GM12878 (cell line): ENCODE data around the gene KMT2E. TPM values are rescaled to one million over a fixed set of nuclear protein-coding genes. Genes with fewer than 3 reads are reported as not detected.

ENCODE experiments used
- CBX3 ChIP-seq: fragments of 200-600 bp; sonication (generic); IDR thresholded peaks from 2 replicates; pipeline ENCODE4 v1.6.1; 2016; ENCODE audit warnings: low read depth, borderline replicate concordance
- CREM ChIP-seq: IDR thresholded peaks from 2 replicates; pipeline ENCODE4 v1.6.1; 2014; ENCODE audit warnings: antibody characterized with exemption, low read depth
- EED ChIP-seq: sonication (generic); IDR thresholded peaks from 2 replicates; pipeline ENCODE4 v1.6.1; 2016; ENCODE audit warnings: antibody characterized with exemption, low read depth
- NFYA ChIP-seq: IDR thresholded peaks from 2 replicates; pipeline ENCODE4 v1.6.1; 2011; ENCODE audit warnings: low read depth, mild to moderate bottlenecking, low read length, improper control_type of control experiment, borderline replicate concordance
- NR2C2 ChIP-seq: IDR thresholded peaks from 2 replicates; pipeline ENCODE4 v1.6.1; 2011; ENCODE audit warnings: borderline replicate concordance, low read depth; ENCODE audit not compliant: control insufficient read depth, insufficient read length
- NR2F1 ChIP-seq: fragments of 450-650 bp; conservative IDR thresholded peaks from 2 replicates; pipeline ENCODE4 v1.6.1; 2017; ENCODE audit warnings: mild to moderate bottlenecking
- POLR2A ChIP-seq: IDR thresholded peaks from 2 replicates; pipeline ENCODE4 v1.6.1; 2011; ENCODE audit warnings: low read depth, mild to moderate bottlenecking, low read length
- RBBP5 ChIP-seq: fragments of 200-600 bp; sonication (generic); conservative IDR thresholded peaks from 2 replicates; pipeline ENCODE4 v1.6.1; 2016
- SIN3A ChIP-seq: IDR thresholded peaks from 2 replicates; pipeline ENCODE4 v1.6.1; 2012; ENCODE audit warnings: low read depth, low read length, improper control_type of control experiment
- SREBF2 ChIP-seq: IDR thresholded peaks from 2 replicates; pipeline ENCODE4 v1.6.1; 2012; ENCODE audit warnings: mild to moderate bottlenecking, low read length
- polyA plus RNA-seq, 11 experiments: library from polyadenylated mRNA; depleted of rRNA in 4 of 11; unstranded in 6 of 11; stranded (reverse) in 5 of 11; fragments of >200 nt; fragmentation: Nextera tagmentation in 4 of 11; fragmentation: Illumina TruSeq in 1 of 11; extraction: Ambion mirVana in 4 of 11; extraction: Trizol in 1 of 11; gene quantifications; 1 replicate in 1 of 11; 2 replicates in 10 of 11; pipeline versions ENCODE4 v1.2.1 to v1.2.3, GENCODE V29; 2011 to 2016; ENCODE audit warnings: inconsistent platforms in 2 of 11, missing spikeins in 2 of 11, low read depth in 1 of 11
- total RNA-seq, 4 experiments: library from RNA; depleted of rRNA in 3 of 4; stranded (reverse); fragments of >200 nt in 3 of 4; fragmentation: Illumina TruSeq in 1 of 4; extraction: Trizol in 1 of 4; gene quantifications; 2 replicates each; pipeline versions ENCODE4 v1.2.1 to v1.2.3, GENCODE V29; 2013 to 2021
- TF ChIP-seq, protein P1 (sequence below): IDR thresholded peaks from 2 replicates; pipeline ENCODE4 v1.6.1; 2011; ENCODE audit warnings: borderline replicate concordance, low read depth, mild to moderate bottlenecking, moderate library complexity, mixed read lengths, low read length; ENCODE audit not compliant: insufficient read depth; ENCODE audit errors: extremely low read length
- TF ChIP-seq, protein P2 (sequence below): fragments of 450-650 bp; IDR thresholded peaks from 2 replicates; pipeline ENCODE4 v1.6.1; 2017; ENCODE audit warnings: mild to moderate bottlenecking, moderate library complexity
- TF ChIP-seq, protein P3 (sequence below): IDR thresholded peaks from 2 replicates; pipeline ENCODE4 v1.6.1; 2012; ENCODE audit warnings: low read depth, low read length, improper control_type of control experiment

Gene KMT2E
- total and polyA plus RNA-seq, 10 of the 15 experiments (the other 5 are each of a cell fraction or from before 2014, with no cell fraction given), result 13.2 to 68.1 (median 34.1) TPM

DNA sequence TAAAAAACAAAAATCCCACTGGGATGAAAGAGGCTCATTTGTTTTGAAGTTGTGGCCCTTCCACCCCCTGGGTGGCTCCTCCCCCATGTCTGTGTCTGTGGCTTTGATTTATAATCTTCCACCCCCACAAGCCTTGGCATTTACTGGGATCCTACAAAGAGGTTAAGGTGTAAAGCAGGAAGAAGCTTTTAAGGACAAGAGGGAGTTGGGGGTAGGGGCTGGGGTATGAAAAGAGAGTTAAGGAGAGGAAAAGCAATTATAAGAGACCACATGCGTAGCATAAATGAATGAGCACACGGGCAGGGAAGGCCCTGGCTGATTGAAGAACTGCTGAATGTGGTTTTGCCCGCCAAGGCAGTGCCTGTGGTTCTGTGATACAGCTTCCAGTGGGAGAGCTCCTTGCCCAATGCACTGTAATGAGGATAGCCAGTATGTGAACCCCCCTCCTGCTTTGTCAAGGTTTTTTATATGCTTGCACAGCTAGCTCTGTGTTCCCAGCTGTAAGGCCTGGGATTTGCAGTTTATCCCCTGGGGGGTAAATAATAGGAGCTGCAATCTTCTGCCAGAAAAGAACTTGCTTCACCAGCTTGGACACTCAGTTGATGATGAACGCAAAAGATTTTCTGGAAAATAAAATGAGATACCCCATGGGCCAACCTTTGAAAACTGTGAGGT is 34.7 kb upstream of the KMT2E start (continued):
- TF ChIP-seq, protein P1, sequence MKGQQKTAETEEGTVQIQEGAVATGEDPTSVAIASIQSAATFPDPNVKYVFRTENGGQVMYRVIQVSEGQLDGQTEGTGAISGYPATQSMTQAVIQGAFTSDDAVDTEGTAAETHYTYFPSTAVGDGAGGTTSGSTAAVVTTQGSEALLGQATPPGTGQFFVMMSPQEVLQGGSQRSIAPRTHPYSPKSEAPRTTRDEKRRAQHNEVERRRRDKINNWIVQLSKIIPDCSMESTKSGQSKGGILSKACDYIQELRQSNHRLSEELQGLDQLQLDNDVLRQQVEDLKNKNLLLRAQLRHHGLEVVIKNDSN, result no peak
- TF ChIP-seq SIN3A (no peak), NFYA (no peak), NR2C2 (no peak), EED (no peak), RBBP5 (no peak), POLR2A (no peak), SREBF2 (no peak), CBX3 (no peak), NR2F1 (no peak), CREM (no peak)
- TF ChIP-seq, protein P2, sequence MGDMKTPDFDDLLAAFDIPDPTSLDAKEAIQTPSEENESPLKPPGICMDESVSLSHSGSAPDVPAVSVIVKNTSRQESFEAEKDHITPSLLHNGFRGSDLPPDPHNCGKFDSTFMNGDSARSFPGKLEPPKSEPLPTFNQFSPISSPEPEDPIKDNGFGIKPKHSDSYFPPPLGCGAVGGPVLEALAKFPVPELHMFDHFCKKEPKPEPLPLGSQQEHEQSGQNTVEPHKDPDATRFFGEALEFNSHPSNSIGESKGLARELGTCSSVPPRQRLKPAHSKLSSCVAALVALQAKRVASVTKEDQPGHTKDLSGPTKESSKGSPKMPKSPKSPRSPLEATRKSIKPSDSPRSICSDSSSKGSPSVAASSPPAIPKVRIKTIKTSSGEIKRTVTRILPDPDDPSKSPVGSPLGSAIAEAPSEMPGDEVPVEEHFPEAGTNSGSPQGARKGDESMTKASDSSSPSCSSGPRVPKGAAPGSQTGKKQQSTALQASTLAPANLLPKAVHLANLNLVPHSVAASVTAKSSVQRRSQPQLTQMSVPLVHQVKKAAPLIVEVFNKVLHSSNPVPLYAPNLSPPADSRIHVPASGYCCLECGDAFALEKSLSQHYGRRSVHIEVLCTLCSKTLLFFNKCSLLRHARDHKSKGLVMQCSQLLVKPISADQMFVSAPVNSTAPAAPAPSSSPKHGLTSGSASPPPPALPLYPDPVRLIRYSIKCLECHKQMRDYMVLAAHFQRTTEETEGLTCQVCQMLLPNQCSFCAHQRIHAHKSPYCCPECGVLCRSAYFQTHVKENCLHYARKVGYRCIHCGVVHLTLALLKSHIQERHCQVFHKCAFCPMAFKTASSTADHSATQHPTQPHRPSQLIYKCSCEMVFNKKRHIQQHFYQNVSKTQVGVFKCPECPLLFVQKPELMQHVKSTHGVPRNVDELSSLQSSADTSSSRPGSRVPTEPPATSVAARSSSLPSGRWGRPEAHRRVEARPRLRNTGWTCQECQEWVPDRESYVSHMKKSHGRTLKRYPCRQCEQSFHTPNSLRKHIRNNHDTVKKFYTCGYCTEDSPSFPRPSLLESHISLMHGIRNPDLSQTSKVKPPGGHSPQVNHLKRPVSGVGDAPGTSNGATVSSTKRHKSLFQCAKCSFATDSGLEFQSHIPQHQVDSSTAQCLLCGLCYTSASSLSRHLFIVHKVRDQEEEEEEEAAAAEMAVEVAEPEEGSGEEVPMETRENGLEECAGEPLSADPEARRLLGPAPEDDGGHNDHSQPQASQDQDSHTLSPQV, result no peak
- TF ChIP-seq, protein P3, sequence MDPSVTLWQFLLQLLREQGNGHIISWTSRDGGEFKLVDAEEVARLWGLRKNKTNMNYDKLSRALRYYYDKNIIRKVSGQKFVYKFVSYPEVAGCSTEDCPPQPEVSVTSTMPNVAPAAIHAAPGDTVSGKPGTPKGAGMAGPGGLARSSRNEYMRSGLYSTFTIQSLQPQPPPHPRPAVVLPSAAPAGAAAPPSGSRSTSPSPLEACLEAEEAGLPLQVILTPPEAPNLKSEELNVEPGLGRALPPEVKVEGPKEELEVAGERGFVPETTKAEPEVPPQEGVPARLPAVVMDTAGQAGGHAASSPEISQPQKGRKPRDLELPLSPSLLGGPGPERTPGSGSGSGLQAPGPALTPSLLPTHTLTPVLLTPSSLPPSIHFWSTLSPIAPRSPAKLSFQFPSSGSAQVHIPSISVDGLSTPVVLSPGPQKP, result no peak
